ENCODE measurements around the gene KCNC1.

KCNC1 gene

DNA sequence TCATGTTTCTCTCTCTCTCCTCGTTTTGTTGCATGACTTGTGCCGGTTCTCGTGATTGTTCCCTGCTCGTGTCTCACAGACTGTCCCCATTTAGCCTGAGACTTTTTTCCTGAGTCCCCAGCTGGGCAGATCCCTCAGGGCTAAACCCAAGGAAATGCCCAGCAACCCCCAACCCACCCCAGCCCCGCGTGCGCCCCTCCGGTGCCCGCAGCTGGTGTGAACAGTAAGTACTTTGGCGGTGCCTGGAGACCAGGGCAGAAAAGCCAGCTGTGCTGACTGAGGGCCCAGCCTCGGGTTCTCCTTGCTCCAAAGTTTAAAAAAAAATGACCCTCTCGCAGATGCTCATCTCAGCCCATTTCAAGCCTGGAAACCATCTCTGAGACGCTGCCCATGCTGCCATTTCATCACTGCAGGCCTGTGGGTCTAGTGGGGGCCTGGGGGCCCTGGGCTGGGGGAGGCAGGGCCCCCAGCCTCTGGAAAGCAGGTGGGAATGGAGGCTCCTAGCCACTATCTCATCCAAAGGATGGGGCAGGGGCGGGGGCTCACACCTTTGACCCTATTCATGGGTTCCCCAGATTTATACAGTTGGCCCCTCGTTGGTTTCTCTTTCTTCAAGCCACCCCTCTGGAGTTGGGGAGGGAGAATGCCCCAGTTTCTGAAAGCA, 41.8 kb downstream of the KCNC1 start:
- peaks cover 10% of the 10 kb centered on the region for H3K27me3 Mint-ChIP-seq (ENCODE audit: low read depth)
- TF ChIP-seq CTCF (IDR thresholded peaks at IDR 0.05; ENCODE audit: unreplicated experiment in 3 of 3), result no peak
- H3K36me3 Mint-ChIP-seq (ENCODE audit: low read depth), result no peaks in the 10 kb centered on the region
- H3K27ac Mint-ChIP-seq, result no peak overlapping the region
- H3K4me3 Mint-ChIP-seq, result no peak overlapping the region
- no peaks in the 10 kb centered on the region for H3K9me3 Mint-ChIP-seq
- H3K4me1 Mint-ChIP-seq, result no peaks in the 10 kb centered on the region

DNA sequence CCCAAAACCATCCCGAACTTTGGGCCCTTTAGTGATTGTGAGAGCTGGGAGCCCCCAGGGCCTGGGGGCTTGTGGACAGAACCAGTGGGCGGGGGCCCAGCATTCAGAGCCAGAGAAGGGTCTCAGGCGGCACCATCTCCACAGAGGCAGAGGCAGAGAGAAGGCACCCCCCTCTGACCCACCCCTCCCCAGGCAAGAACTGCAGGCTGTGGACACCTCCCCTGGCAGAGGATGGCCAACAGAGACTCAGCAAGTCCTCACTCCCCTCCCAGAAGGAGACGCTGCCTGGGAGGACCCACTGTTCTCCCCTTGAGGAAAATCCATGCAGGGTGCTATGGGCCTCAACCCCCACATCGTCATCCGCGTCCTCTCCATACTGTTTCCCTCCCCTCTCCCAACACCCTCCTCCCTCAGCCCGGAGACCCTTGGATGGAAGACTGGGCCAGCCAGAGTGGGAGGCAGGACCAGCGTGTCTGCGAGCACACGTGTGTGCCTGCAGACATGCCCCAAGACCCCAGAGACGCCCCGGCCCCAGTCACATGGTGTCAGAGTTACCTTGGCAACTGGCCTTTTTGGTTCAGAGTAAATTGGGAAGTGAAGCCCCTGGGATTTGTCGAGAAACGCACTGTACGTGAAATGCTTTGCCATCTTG, 42.6 kb downstream of the KCNC1 start:
- no peak for TF ChIP-seq CTCF (IDR thresholded peaks at IDR 0.05; ENCODE audit: unreplicated experiment in 3 of 3)
- Mint-ChIP-seq H3K27ac (no peak overlapping the region), H3K9me3 (no peaks in the 10 kb centered on the region), H3K4me3 (no peak overlapping the region), H3K27me3 (ENCODE audit: low read depth) (peaks cover 10% of the 10 kb centered on the region), H3K4me1 (no peaks in the 10 kb centered on the region), H3K36me3 (ENCODE audit: low read depth) (no peaks in the 10 kb centered on the region)

DNA sequence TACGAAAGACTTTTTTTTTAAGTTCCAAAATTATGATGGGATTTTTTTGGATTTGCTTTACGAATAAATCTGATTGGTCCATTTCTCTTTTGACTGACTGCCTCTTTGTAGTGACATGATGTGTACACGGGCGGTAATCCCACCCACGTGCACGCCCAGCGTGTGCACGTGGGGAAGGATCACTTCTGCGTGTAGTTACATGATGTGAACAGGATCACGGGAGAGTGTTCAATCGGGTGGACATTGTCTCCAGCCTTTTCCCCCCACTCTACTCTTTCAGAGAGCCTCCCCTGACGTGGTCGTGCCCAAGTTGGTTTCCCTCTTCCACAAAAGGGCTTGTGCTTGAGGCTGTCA, 43.1 kb downstream of the KCNC1 start:
- no peak overlapping the region for H3K27ac Mint-ChIP-seq
- no peaks in the 10 kb centered on the region for H3K36me3 Mint-ChIP-seq (ENCODE audit: low read depth)
- peaks cover 10% of the 10 kb centered on the region for H3K27me3 Mint-ChIP-seq (ENCODE audit: low read depth)
- no peaks in the 10 kb centered on the region for H3K4me1 Mint-ChIP-seq
- no peak overlapping the region for H3K4me3 Mint-ChIP-seq
- H3K9me3 Mint-ChIP-seq, result no peaks in the 10 kb centered on the region
- no peak for TF ChIP-seq CTCF (IDR thresholded peaks at IDR 0.05; ENCODE audit: unreplicated experiment in 3 of 3)

- no peak for TF ChIP-seq CTCF (IDR thresholded peaks at IDR 0.05; ENCODE audit: unreplicated experiment in 3 of 3)
- H3K4me3 Mint-ChIP-seq, result no peak overlapping the region
- H3K36me3 Mint-ChIP-seq (ENCODE audit: low read depth), result no peaks in the 10 kb centered on the region
- H3K4me1 Mint-ChIP-seq, result no peaks in the 10 kb centered on the region
- no peak overlapping the region for H3K27ac Mint-ChIP-seq
- no peaks in the 10 kb centered on the region for H3K9me3 Mint-ChIP-seq
- H3K27me3 Mint-ChIP-seq (ENCODE audit: low read depth), result peaks cover 13% of the 10 kb centered on the region
Observed at GRCh38 chr11:17778352-17778751, 43.8 kb downstream of the KCNC1 start.

DNA sequence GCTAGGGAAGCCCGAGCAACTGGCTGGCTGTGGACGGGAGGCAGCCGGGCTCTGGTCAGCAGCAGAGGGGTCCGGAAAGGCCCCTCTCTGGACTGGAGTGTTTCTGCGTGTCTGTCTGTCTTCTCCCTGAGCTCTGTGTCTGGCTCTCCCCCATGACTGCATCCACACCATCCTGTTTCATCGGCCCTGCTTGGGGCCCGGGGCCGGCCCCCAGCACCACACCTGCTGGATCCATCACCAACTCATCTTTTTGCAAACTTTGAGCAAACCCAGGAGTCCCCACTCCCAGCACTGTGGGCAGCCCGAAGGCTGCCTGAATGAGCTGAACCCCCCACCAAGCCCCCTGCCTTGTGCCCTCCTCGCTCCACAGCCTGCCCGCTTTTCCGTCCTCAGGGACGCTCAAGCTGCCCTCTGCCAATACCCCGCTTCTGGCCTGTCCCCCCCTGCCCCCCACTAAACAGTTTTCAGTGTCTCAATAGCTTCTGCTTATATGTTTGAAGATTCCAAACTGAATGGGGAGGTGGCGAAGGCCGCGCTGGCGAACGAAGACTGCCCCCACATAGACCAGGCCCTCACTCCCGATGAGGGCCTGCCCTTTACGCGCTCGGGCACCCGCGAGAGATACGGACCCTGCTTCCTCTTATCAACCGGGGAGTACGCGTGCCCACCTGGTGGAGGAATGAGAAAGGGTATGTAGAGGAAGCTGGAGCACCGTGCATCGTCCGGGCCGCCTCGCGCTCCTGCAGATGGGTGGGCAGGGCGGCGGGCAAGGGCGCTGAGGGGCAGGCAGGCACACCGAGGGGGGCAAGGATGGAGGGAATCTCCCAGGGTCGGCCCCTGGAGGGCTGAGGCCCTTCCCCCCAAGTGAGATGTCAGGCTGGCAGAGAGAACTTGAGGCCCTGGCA, 44.6 kb downstream of the KCNC1 start:
- Mint-ChIP-seq H3K36me3 (ENCODE audit: low read depth) (no peaks in the 10 kb centered on the region), H3K4me1 (no peaks in the 10 kb centered on the region), H3K27me3 (ENCODE audit: low read depth) (peaks cover 14% of the 10 kb centered on the region), H3K9me3 (no peaks in the 10 kb centered on the region), H3K4me3 (no peak overlapping the region), H3K27ac (no peak overlapping the region)
- TF ChIP-seq CTCF (IDR thresholded peaks at IDR 0.05; ENCODE audit: unreplicated experiment in 3 of 3), result no peak

Data from nephron (organoid).